ENCODE measurements around the gene CYP26B1.

CYP26B1 gene

GRCh38 chr2:72083751-72084583 lies 63.7 kb downstream of the CYP26B1 start:
- H3K79me2 ChIP-seq (ENCODE audit: insufficient read depth, low read length), result no peaks in the 10 kb centered on the region
- H3K4me3 ChIP-seq (ENCODE audit: low read depth in 1 of 2, low read length in 2 of 2), result no peak overlapping the region
- no peak overlapping the region for H3K27ac ChIP-seq (ENCODE audit: low read length)
- H3K4me1 ChIP-seq (ENCODE audit: insufficient read depth, low read length), result no peaks in the 10 kb centered on the region
- H3K36me3 ChIP-seq (ENCODE audit: insufficient read depth, low read length), result no peaks in the 10 kb centered on the region
- H3K27me3 ChIP-seq (ENCODE audit: insufficient read depth, low read length, poor library complexity), result no peaks in the 10 kb centered on the region
- peaks cover 7% of the 10 kb centered on the region for H3K9me3 ChIP-seq (ENCODE audit: insufficient read depth, low read length, severe bottlenecking)
- no peaks in the 10 kb centered on the region for H4K20me1 ChIP-seq (ENCODE audit: insufficient read depth, low read length)
- TF ChIP-seq EZH2 (IDR thresholded peaks at IDR 0.05; ENCODE audit: borderline replicate concordance, low read depth, low read length, severe bottlenecking), result no peak
- no peak for TF ChIP-seq CTCF (IDR thresholded peaks at IDR 0.05; ENCODE audit: borderline replicate concordance, extremely low read depth, low read length, poor library complexity, severe bottlenecking)
- no peak overlapping the region for H2AFZ ChIP-seq (ENCODE audit: low read depth, low read length)
- ATAC-seq (ENCODE audit: insufficient read depth, low read depth), result no peak
- DNase-seq, result no peak
- H3K4me2 ChIP-seq (ENCODE audit: insufficient read depth, low read length), result no peak overlapping the region
- H3K9ac ChIP-seq (ENCODE audit: low read depth, low read length), result no peak overlapping the region

- Histone ChIP-seq H3K4me2 (ENCODE audit: insufficient read depth, low read length) (no peak overlapping the region), H2AFZ (ENCODE audit: low read depth, low read length) (no peak overlapping the region), H3K9ac (ENCODE audit: low read depth, low read length) (no peak overlapping the region), H3K4me1 (ENCODE audit: insufficient read depth, low read length) (no peaks in the 10 kb centered on the region), H3K36me3 (ENCODE audit: insufficient read depth, low read length) (no peaks in the 10 kb centered on the region), H3K27me3 (ENCODE audit: insufficient read depth, low read length, poor library complexity) (no peaks in the 10 kb centered on the region), H3K4me3 (ENCODE audit: low read depth in 1 of 2, low read length in 2 of 2) (no peak overlapping the region), H3K79me2 (ENCODE audit: insufficient read depth, low read length) (no peaks in the 10 kb centered on the region), H3K27ac (ENCODE audit: low read length) (no peak overlapping the region), H3K9me3 (ENCODE audit: insufficient read depth, low read length, severe bottlenecking) (peaks cover 7% of the 10 kb centered on the region), H4K20me1 (ENCODE audit: insufficient read depth, low read length) (no peaks in the 10 kb centered on the region)
- DNase-seq, result no peak
- no peak for TF ChIP-seq CTCF (IDR thresholded peaks at IDR 0.05; ENCODE audit: borderline replicate concordance, extremely low read depth, low read length, poor library complexity, severe bottlenecking)
- TF ChIP-seq EZH2 (IDR thresholded peaks at IDR 0.05; ENCODE audit: borderline replicate concordance, low read depth, low read length, severe bottlenecking), result no peak
- ATAC-seq (ENCODE audit: insufficient read depth, low read depth), result no peak
Observed at GRCh38 chr2:72082887-72083286, 64.8 kb downstream of the CYP26B1 start.

- peaks cover 7% of the 10 kb centered on the region for H3K9me3 ChIP-seq (ENCODE audit: insufficient read depth, low read length, severe bottlenecking)
- no peak overlapping the region for H3K4me2 ChIP-seq (ENCODE audit: insufficient read depth, low read length)
- no peak overlapping the region for H3K9ac ChIP-seq (ENCODE audit: low read depth, low read length)
- H4K20me1 ChIP-seq (ENCODE audit: insufficient read depth, low read length), result no peaks in the 10 kb centered on the region
- TF ChIP-seq EZH2 (IDR thresholded peaks at IDR 0.05; ENCODE audit: borderline replicate concordance, low read depth, low read length, severe bottlenecking) (no peak), CTCF (IDR thresholded peaks at IDR 0.05; ENCODE audit: borderline replicate concordance, extremely low read depth, low read length, poor library complexity, severe bottlenecking) (no peak)
- no peaks in the 10 kb centered on the region for H3K36me3 ChIP-seq (ENCODE audit: insufficient read depth, low read length)
- H3K4me1 ChIP-seq (ENCODE audit: insufficient read depth, low read length), result no peaks in the 10 kb centered on the region
- no peak overlapping the region for H2AFZ ChIP-seq (ENCODE audit: low read depth, low read length)
- H3K27me3 ChIP-seq (ENCODE audit: insufficient read depth, low read length, poor library complexity), result no peaks in the 10 kb centered on the region
- H3K4me3 ChIP-seq (ENCODE audit: low read depth in 1 of 2, low read length in 2 of 2), result no peak overlapping the region
- no peak for ATAC-seq (ENCODE audit: insufficient read depth, low read depth)
- no peak overlapping the region for H3K27ac ChIP-seq (ENCODE audit: low read length)
- DNase-seq, result no peak
- no peaks in the 10 kb centered on the region for H3K79me2 ChIP-seq (ENCODE audit: insufficient read depth, low read length)
Observed at GRCh38 chr2:72082021-72082601, 65.6 kb downstream of the CYP26B1 start.

All from DND-41 (cell line).